Left ventricle myocardium inferior (tissue), 1 donor: ENCODE data around the gene ACAT2. TPM values are rescaled to one million over a fixed set of nuclear protein-coding genes. Genes with fewer than 3 reads are reported as not detected.
"Not testable (repeated sequence)": the region's sequence is repeated elsewhere in the genome, so short reads cannot be mapped to it uniquely, and the experiment has no call there.

Source experiments
- DNase-seq: peaks from one replicate; pipeline ENCODE4 v3.0.0-alpha.2; 2020
- H3K27ac ChIP-seq: fragments of 200-600 bp; replicated peaks from 2 replicates; pipeline ENCODE4 v1.8.0; 2021
- H3K27me3 ChIP-seq: fragments of 200-600 bp; 2 replicates; pipeline ENCODE4 v1.8.0; 2021; ENCODE audit warnings: low read depth
- H3K36me3 ChIP-seq: fragments of 200-600 bp; 2 replicates; pipeline ENCODE4 v1.8.0; 2021
- H3K4me1 ChIP-seq: fragments of 200-600 bp; 2 replicates; pipeline ENCODE4 v1.8.0; 2021
- H3K4me3 ChIP-seq: fragments of 200-600 bp; 2 replicates; pipeline ENCODE4 v1.8.0; 2021; ENCODE audit warnings: mild to moderate bottlenecking, moderate library complexity
- H3K9me3 ChIP-seq: fragments of 200-600 bp; replicated peaks from 2 replicates; pipeline ENCODE4 v1.8.0; 2021
- CTCF ChIP-seq: fragments of 200-600 bp; IDR thresholded peaks from 2 replicates; pipeline ENCODE4 v1.8.0; 2021; ENCODE audit warnings: antibody characterized with exemption, mild to moderate bottlenecking, borderline replicate concordance
- intact Hi-C: fragments of 100-400 bp; cut with micrococcal nuclease; formaldehyde crosslinking; loops from one replicate; pipeline ENCODE4 v1.11.0; 2022
- total RNA-seq: library from RNA; stranded (reverse); fragmentation: NEBNext Ultra II Directional; extraction: Animal tissue kit (Norgen Biotek cat#: 25700); gene quantifications from one replicate; pipeline ENCODE4 v1.2.1, GENCODE V29; 2021
- donor health status: DM: no; HTN: yes; CAD: no; lungs with severe emphysema.

The ACAT2 gene
- total RNA-seq, 1 donor from 2014 or later = 5.2 TPM

GRCh38 chr6:159723259-159723658 is 38.6 kb upstream of the ACAT2 start:
- no peak overlapping the region for H3K27ac ChIP-seq
- DNase-seq = no peak
- intact Hi-C loops = no loop called here
- H3K27me3 ChIP-seq = no peaks in the 10 kb centered on the region
- TF ChIP-seq CTCF = no peak
- no peaks in the 10 kb centered on the region for H3K36me3 ChIP-seq
- no peaks in the 10 kb centered on the region for H3K9me3 ChIP-seq
- peaks cover 33% of the 10 kb centered on the region for H3K4me1 ChIP-seq
- no peak overlapping the region for H3K4me3 ChIP-seq

GRCh38 chr6:159724778-159725177 is 37.1 kb upstream of the ACAT2 start:
- Histone ChIP-seq H3K27me3 (no peaks in the 10 kb centered on the region), H3K27ac (no peak overlapping the region), H3K9me3 (no peaks in the 10 kb centered on the region), H3K36me3 (no peaks in the 10 kb centered on the region), H3K4me1 (peaks cover 48% of the 10 kb centered on the region), H3K4me3 (no peak overlapping the region)
- no peak for TF ChIP-seq CTCF
- DNase-seq = no peak
- intact Hi-C loops = loop anchor here (5.0 kb wide), 1 partner anchor 32 kb away; the partner anchor contains the start of gene SOD2

GRCh38 chr6:159725208-159725607 is 36.6 kb upstream of the ACAT2 start:
- H3K27ac ChIP-seq, H3K36me3 ChIP-seq, H3K27me3 ChIP-seq, H3K4me3 ChIP-seq, DNase-seq, H3K9me3 ChIP-seq: not testable (repeated sequence)
- intact Hi-C loops = loop anchor here (5.0 kb wide), 1 partner anchor 33 kb away; the partner anchor contains the start of gene SOD2
- peaks cover 52% of the 10 kb centered on the region for H3K4me1 ChIP-seq

- H3K36me3 ChIP-seq = no peaks in the 10 kb centered on the region
- H3K4me3 ChIP-seq = peak overlapping the region; percentile 81
- no peak for TF ChIP-seq CTCF
- H3K4me1 ChIP-seq = peaks cover 64% of the 10 kb centered on the region
- H3K27me3 ChIP-seq = no peaks in the 10 kb centered on the region
- DNase-seq = no peak
- H3K9me3 ChIP-seq = no peaks in the 10 kb centered on the region
- peak overlapping the region; percentile 99 for H3K27ac ChIP-seq
- intact Hi-C loops = loop anchor here (5.0 kb wide), 1 partner anchor 34 kb away; the partner anchor contains the start of gene SOD2
These were observed 35.5 kb upstream of the ACAT2 start for GRCh38 chr6:159726255-159726917.

- H3K9me3 ChIP-seq = no peaks in the 10 kb centered on the region
- no peaks in the 10 kb centered on the region for H3K36me3 ChIP-seq
- peaks cover 71% of the 10 kb centered on the region for H3K4me1 ChIP-seq
- peak within 1 kb of the TSS; percentile 81 for H3K4me3 ChIP-seq
- intact Hi-C loops = loop anchor here (5.0 kb wide), 1 partner anchor 35 kb away; the partner anchor contains the start of gene SOD2
- peak within 1 kb of the TSS; percentile 99 for H3K27ac ChIP-seq
- DNase-seq = peak; percentile 96
- H3K27me3 ChIP-seq = no peaks in the 10 kb centered on the region
- no peak for TF ChIP-seq CTCF
These were observed 34.7 kb upstream of the ACAT2 start, which contains the start of gene WTAP for GRCh38 chr6:159726918-159727716. Gene WTAP, plus strand, starts transcription at chr6:159727506. Its CDS starts 8,760 bp downstream, at chr6:159736266.
